K562 (cell line): ENCODE results near the gene DNAH17. TPM values are rescaled to one million over a fixed set of nuclear protein-coding genes. Genes with fewer than 3 reads are reported as not detected.

ENCODE experiments used
- CBFA2T2 ChIP-seq: fragments of 450-650 bp; conservative IDR thresholded peaks from 2 replicates; pipeline ENCODE4 v1.6.1; 2017; ENCODE audit warnings: mild to moderate bottlenecking
- ETV6 ChIP-seq, 3 experiments: fragments of 150-350 bp in 1 of 3; sonication (generic) in 1 of 3; formaldehyde crosslinking in 1 of 3; IDR thresholded peaks; 2 replicates each; pipeline versions ENCODE4 v1.6.1 to v1.8.0; 2014 to 2022; ENCODE audit warnings: borderline replicate concordance in 2 of 3, low read depth in 2 of 3, antibody characterized with exemption in 1 of 3, low read length in 1 of 3, mild to moderate bottlenecking in 1 of 3, missing genetic modification reagents in 1 of 3
- JUND ChIP-seq, 2 experiments: IDR thresholded peaks; 2 replicates in 1 of 2; 3 replicates in 1 of 2; pipeline ENCODE4 v1.6.1; 2011; ENCODE audit warnings: borderline replicate concordance in 2 of 2, low read depth in 2 of 2, low read length in 2 of 2, improper control_type of control experiment in 1 of 2, missing biosample characterization in 1 of 2, missing genetic modification characterization in 1 of 2, missing genetic modification reagents in 1 of 2
- KDM1A ChIP-seq, 2 experiments: fragments of 450-650 bp; IDR thresholded peaks; 2 replicates each; pipeline ENCODE4 v1.6.1; 2016; ENCODE audit warnings: mild to moderate bottlenecking in 2 of 2
- MAFF ChIP-seq: IDR thresholded peaks from 2 replicates; pipeline ENCODE4 v1.6.1; 2012; ENCODE audit warnings: low read length, improper control_type of control experiment
- MEIS2 ChIP-seq: fragments of 450-650 bp; IDR thresholded peaks from 2 replicates; pipeline ENCODE4 v1.6.1; 2014; ENCODE audit warnings: mild to moderate bottlenecking; ENCODE audit not compliant: partially characterized antibody
- NCOA2 ChIP-seq, 2 experiments: fragments of 450-650 bp; IDR thresholded peaks; 2 replicates each; pipeline ENCODE4 v1.6.1; 2018; ENCODE audit warnings: mild to moderate bottlenecking in 2 of 2, moderate library complexity in 1 of 2; ENCODE audit not compliant: partially characterized antibody in 2 of 2
- NCOR1 ChIP-seq: fragments of 450-650 bp; IDR thresholded peaks from 2 replicates; pipeline ENCODE4 v1.6.1; 2016; ENCODE audit warnings: mild to moderate bottlenecking, moderate library complexity
- NFE2 ChIP-seq: IDR thresholded peaks from 2 replicates; pipeline ENCODE4 v1.6.1; 2014; ENCODE audit warnings: antibody characterized with exemption, low read depth
- PATZ1 ChIP-seq: fragments of 250-450 bp; sonication (Bioruptor Pico); IDR thresholded peaks from 2 replicates; pipeline ENCODE4 v1.5.0; 2020; ENCODE audit warnings: mild to moderate bottlenecking, borderline replicate concordance
- PRPF4 ChIP-seq: fragments of 200-400 bp; formaldehyde crosslinking; IDR thresholded peaks from one replicate; pipeline ENCODE4 v1.6.1; 2017; ENCODE audit warnings: low read length, low read depth, mild to moderate bottlenecking; ENCODE audit not compliant: insufficient read depth, poor library complexity, severe bottlenecking
- RNF2 ChIP-seq: sonication (generic); IDR thresholded peaks from 2 replicates; pipeline ENCODE4 v1.6.1; 2016
- SMARCB1 ChIP-seq: IDR thresholded peaks from 2 replicates; pipeline ENCODE4 v1.6.1; 2011; ENCODE audit warnings: improper control_type of control experiment, low read depth; ENCODE audit not compliant: insufficient read length
- TAL1 ChIP-seq: fragments of 450-650 bp; IDR thresholded peaks from 2 replicates; pipeline ENCODE4 v1.6.1; 2016; ENCODE audit warnings: mild to moderate bottlenecking
- TGIF2 ChIP-seq: sonication (generic); formaldehyde crosslinking; IDR thresholded peaks from 2 replicates; pipeline ENCODE4 v1.8.1; 2022; ENCODE audit warnings: mild to moderate bottlenecking, missing genetic modification reagents, moderate library complexity
- ZNF274 ChIP-seq: IDR thresholded peaks from 2 replicates; pipeline ENCODE4 v1.6.1; 2011; ENCODE audit warnings: low read depth, mild to moderate bottlenecking, low read length, moderate library complexity, borderline replicate concordance
- polyA plus RNA-seq, 8 experiments: library from polyadenylated mRNA; depleted of rRNA in 4 of 8; stranded (reverse) in 5 of 8; unstranded in 3 of 8; fragments of >200 nt; fragmentation: Nextera tagmentation in 2 of 8; fragmentation: Illumina TruSeq in 1 of 8; extraction: Ambion mirVana in 2 of 8; extraction: Trizol in 1 of 8; gene quantifications; 2 replicates each; pipeline versions ENCODE4 v1.2.1 to v1.2.3, GENCODE V29; 2011 to 2014; ENCODE audit warnings: inconsistent platforms in 1 of 8, missing spikeins in 1 of 8
- total RNA-seq, 7 experiments: library from RNA; depleted of rRNA in 6 of 7; stranded (reverse); fragments of >200 nt in 6 of 7; fragmentation: Illumina TruSeq in 2 of 7; extraction: Trizol in 2 of 7; gene quantifications; 2 replicates each; pipeline versions ENCODE4 v1.2.1 to v1.2.3, GENCODE V29; 2011 to 2021; ENCODE audit warnings: low replicate concordance in 1 of 7
- TF ChIP-seq, protein P1 (sequence below): fragments of 450-650 bp; IDR thresholded peaks from 2 replicates; pipeline ENCODE4 v1.6.1; 2016; ENCODE audit warnings: missing biosample characterization, missing genetic modification characterization
- TF ChIP-seq, protein P2 (sequence below): fragments of 250-450 bp; sonication (Bioruptor Pico); IDR thresholded peaks from 2 replicates; pipeline ENCODE4 v1.4.0; 2020; ENCODE audit warnings: mild to moderate bottlenecking, moderate library complexity, borderline replicate concordance

The DNAH17 gene
- total and polyA plus RNA-seq, 9 of the 15 experiments (the other 6 are each of a cell fraction or from before 2014, with no cell fraction given) = under 0.01 to 0.06 (median 0.03) TPM; not detected in 5

GRCh38 chr17:78411241-78411857 lies 165.8 kb downstream of the DNAH17 start (continued):
- no peak for TF ChIP-seq ZNF274
- TF ChIP-seq PRPF4 = no peak
- TF ChIP-seq NCOR1 = no peak
- TF ChIP-seq NCOA2 (IDR thresholded peaks at IDR 0.05; ENCODE audit: partially characterized antibody in 2 of 2) = no peak
- peak; percentile 58 for TF ChIP-seq CBFA2T2
- no peak for TF ChIP-seq MAFF
- TF ChIP-seq TAL1 = peak; percentile 52; the same call in 1 of the 2 replicates
- no peak for TF ChIP-seq RNF2
- peak in 1 of 2 experiments; percentile 93; a peak in 3 of 4 replicates for TF ChIP-seq KDM1A (IDR thresholded peaks at IDR 0.05)
- no peak for TF ChIP-seq PATZ1 (CRISPR knock-in tag)
- TF ChIP-seq JUND (IDR thresholded peaks at IDR 0.05; ENCODE audit: borderline replicate concordance, low read depth, low read length) = peak; percentile 13; the same call in 1 of the 2 replicates
- TF ChIP-seq JUND (tag; IDR thresholded peaks at IDR 0.05; ENCODE audit: borderline replicate concordance, low read depth, low read length) = peak; percentile 49; the same call in 1 of the 3 replicates
- no peak for TF ChIP-seq TGIF2 (CRISPR knock-in tag)
- no peak for TF ChIP-seq ETV6 (IDR thresholded peaks at IDR 0.05; ENCODE audit: borderline replicate concordance in 1 of 2, low read depth in 2 of 2, low read length in 1 of 2)
- no peak for TF ChIP-seq ETV6 (CRISPR knock-in tag; IDR thresholded peaks at IDR 0.05; ENCODE audit: borderline replicate concordance)
- TF ChIP-seq, protein P1, sequence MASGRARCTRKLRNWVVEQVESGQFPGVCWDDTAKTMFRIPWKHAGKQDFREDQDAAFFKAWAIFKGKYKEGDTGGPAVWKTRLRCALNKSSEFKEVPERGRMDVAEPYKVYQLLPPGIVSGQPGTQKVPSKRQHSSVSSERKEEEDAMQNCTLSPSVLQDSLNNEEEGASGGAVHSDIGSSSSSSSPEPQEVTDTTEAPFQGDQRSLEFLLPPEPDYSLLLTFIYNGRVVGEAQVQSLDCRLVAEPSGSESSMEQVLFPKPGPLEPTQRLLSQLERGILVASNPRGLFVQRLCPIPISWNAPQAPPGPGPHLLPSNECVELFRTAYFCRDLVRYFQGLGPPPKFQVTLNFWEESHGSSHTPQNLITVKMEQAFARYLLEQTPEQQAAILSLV = no peak
- TF ChIP-seq MEIS2 = peak; percentile 84
- TF ChIP-seq, protein P2, sequence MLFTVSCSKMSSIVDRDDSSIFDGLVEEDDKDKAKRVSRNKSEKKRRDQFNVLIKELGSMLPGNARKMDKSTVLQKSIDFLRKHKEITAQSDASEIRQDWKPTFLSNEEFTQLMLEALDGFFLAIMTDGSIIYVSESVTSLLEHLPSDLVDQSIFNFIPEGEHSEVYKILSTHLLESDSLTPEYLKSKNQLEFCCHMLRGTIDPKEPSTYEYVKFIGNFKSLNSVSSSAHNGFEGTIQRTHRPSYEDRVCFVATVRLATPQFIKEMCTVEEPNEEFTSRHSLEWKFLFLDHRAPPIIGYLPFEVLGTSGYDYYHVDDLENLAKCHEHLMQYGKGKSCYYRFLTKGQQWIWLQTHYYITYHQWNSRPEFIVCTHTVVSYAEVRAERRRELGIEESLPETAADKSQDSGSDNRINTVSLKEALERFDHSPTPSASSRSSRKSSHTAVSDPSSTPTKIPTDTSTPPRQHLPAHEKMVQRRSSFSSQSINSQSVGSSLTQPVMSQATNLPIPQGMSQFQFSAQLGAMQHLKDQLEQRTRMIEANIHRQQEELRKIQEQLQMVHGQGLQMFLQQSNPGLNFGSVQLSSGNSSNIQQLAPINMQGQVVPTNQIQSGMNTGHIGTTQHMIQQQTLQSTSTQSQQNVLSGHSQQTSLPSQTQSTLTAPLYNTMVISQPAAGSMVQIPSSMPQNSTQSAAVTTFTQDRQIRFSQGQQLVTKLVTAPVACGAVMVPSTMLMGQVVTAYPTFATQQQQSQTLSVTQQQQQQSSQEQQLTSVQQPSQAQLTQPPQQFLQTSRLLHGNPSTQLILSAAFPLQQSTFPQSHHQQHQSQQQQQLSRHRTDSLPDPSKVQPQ (CRISPR knock-in tag) = no peak
- TF ChIP-seq SMARCB1 = no peak
- peak; percentile 50; the same call in 1 of the 2 replicates for TF ChIP-seq NFE2
